ENCODE results near the gene ADAP1.

ADAP1 gene

DNA sequence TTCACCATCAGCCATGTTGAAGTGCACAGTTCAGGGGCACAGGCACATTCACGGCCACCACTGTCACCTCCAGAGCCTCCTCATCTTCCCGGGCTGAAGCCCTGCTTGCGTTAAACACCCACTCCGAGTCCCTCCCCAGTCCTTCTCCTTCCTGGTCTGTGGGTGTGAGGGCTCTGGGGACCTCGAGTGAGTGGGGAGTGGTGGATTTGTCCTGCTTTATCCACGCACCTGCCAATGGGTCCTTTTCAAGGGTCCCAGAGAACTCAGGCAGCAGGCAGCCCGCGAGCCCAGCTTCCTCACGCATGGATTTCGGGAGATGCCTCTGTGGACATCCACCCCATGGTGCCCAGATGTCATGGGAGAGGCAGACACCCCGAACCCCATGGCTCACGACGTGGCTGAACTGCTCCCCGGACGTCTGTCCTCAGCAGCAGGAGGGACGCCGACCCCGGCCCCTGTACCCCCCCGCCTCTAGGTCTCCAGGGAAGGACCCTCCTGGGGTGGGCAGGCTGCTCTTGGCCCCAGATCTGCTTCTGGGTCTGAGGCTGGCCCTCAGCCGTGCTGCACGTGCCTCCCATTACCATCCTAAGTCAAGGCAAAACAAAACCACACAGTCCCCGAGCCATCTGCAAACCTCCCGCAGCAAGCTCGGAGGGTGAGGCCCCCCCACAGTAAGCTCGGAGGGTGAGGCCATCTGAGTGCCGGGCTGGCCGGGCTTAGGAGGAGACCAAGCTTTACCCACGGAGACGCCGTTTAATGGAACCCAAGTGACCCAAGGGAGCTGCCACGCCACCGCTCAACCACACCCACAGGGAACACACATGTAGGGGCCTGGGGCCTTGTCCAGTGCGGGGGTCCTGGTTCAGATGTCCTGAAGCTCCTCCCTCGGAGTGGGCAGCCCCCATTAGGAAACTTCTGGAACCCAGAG is 37.5 kb upstream of the ADAP1 start:
- TF ChIP-seq, protein P1, sequence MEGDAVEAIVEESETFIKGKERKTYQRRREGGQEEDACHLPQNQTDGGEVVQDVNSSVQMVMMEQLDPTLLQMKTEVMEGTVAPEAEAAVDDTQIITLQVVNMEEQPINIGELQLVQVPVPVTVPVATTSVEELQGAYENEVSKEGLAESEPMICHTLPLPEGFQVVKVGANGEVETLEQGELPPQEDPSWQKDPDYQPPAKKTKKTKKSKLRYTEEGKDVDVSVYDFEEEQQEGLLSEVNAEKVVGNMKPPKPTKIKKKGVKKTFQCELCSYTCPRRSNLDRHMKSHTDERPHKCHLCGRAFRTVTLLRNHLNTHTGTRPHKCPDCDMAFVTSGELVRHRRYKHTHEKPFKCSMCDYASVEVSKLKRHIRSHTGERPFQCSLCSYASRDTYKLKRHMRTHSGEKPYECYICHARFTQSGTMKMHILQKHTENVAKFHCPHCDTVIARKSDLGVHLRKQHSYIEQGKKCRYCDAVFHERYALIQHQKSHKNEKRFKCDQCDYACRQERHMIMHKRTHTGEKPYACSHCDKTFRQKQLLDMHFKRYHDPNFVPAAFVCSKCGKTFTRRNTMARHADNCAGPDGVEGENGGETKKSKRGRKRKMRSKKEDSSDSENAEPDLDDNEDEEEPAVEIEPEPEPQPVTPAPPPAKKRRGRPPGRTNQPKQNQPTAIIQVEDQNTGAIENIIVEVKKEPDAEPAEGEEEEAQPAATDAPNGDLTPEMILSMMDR (IDR thresholded peaks at IDR 0.05; ENCODE audit: low read depth, low read length, missing control alignments), result no peak
- in situ Hi-C loops (cut with HindIII; ENCODE audit: low sequenced_read_pairs), result loop anchor here (25.0 kb wide), 1 partner anchor 170 kb away; the partner anchor contains the start of gene ZFAND2A
- no peak overlapping the region for H3K4me3 ChIP-seq (ENCODE audit: low read depth, low read length)
- DNase-seq (ENCODE audit: low read depth), result no peak

DNA sequence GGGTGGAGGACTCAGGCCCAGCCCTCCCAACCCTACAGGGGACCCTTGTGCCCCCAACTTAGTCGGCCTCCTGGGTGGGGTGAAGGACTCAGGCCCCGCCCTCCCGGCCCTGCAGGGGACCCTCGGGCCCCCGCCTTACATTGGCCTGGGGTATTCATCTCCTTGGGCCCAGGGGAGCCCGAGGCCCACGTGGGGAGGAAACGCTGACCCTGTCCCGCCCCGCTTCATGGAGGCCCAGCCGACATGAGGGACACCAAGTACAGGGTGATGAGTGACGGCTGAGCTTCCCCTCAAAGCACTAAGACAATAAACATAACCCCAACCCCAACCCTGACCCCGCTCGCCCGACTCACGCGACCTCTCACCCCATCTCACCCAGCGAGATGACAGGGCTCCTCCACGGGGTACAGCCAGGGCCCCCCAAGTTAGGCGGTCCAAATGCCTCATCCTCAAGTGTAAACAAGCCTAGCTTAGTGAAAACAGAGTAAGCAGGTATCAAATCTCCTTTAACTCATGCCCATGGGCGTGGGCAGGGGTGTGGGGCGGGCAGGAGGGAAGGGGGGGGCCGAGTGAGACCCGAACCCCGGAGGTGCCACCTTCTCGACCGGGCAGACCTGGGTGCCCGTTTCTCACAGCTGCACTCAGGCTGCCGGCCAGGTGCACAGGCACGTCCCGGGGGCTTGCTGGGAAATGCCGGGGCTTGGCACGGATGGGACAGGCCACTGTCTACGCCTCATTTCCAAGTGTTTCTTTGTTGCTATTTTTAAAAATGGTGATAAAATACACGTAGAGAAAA is 36.7 kb upstream of the ADAP1 start:
- in situ Hi-C loops (cut with HindIII; ENCODE audit: low sequenced_read_pairs), result loop anchor here (25.0 kb wide), 1 partner anchor 171 kb away; the partner anchor contains the start of gene ZFAND2A
- no peak for DNase-seq (ENCODE audit: low read depth)
- TF ChIP-seq, protein P1 (IDR thresholded peaks at IDR 0.05; ENCODE audit: low read depth, low read length, missing control alignments), result no peak

DNA sequence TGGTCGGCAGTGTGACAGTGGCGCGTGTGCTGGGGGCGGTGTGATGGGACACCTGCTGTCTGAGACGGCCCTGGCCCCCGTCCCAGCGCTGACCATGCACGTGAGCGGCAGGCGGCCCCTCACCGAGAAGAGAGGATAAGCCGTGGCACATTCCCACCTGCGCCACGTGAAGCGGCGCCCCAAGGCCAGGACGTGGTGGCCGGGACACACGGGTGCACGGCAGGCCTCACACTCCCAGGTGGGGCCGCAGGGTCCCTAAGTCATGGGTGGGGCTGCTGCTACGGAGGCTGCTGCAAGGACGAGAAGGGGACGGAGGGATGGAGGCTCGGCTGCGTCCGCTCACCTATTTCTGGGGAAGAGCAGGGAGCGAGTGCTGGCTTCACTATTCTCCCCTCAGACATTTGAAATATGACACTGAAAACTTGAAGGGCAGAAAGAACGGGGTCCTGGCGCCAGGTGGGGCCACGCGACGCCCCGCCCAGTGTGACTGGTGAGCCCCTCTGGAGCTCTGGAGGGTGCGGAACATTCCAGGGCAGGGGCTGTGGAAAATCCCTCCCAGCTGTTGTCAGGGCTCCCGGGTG is 36.0 kb upstream of the ADAP1 start:
- in situ Hi-C loops (cut with HindIII; ENCODE audit: low sequenced_read_pairs), result loop anchor here (25.0 kb wide), 1 partner anchor 172 kb away; the partner anchor contains the start of gene ZFAND2A
- H3K4me3 ChIP-seq (ENCODE audit: low read depth, low read length), result no peak overlapping the region
- no peak for DNase-seq (ENCODE audit: low read depth)
- TF ChIP-seq, protein P1 (IDR thresholded peaks at IDR 0.05; ENCODE audit: low read depth, low read length, missing control alignments), result no peak

More for the DNA sequence above, 36.7 kb upstream of the ADAP1 start:
- H3K4me3 ChIP-seq (ENCODE audit: low read depth, low read length), result no peak overlapping the region

DNA sequence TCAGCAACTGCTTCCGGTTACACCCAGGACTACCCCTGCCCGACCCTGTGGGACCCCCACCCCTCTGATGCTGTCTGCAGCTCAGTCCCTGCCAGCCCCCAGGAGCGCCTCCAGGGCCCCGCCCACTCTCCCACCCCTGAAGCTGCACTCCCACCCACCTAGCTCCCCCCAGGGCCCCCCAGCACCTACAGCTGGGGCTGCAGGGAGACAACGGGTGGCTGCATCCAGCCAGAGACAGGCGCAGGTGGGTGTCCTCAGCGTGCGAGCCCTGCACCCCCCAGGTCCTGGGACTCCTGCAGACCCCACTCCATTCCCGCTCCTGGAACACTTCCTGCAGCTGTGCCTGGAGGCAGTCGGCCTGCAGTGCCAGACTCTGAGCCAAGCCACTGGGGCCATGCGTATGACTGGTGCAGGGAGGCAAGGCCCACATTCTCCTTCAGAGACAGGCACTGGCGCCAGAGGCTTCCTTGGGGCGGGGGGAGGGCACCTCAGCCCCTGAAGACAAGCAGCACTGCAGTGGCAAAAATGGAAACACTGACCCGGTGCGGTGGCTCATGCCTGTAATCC is 34.6 kb upstream of the ADAP1 start:
- H3K4me3 ChIP-seq (ENCODE audit: low read depth, low read length), result no peak overlapping the region
- DNase-seq (ENCODE audit: low read depth), result no peak
- in situ Hi-C loops (cut with HindIII; ENCODE audit: low sequenced_read_pairs), result loop anchor here (25.0 kb wide), 1 partner anchor 173 kb away; the partner anchor contains the start of gene ZFAND2A
- TF ChIP-seq, protein P1 (IDR thresholded peaks at IDR 0.05; ENCODE audit: low read depth, low read length, missing control alignments), result no peak

DNA sequence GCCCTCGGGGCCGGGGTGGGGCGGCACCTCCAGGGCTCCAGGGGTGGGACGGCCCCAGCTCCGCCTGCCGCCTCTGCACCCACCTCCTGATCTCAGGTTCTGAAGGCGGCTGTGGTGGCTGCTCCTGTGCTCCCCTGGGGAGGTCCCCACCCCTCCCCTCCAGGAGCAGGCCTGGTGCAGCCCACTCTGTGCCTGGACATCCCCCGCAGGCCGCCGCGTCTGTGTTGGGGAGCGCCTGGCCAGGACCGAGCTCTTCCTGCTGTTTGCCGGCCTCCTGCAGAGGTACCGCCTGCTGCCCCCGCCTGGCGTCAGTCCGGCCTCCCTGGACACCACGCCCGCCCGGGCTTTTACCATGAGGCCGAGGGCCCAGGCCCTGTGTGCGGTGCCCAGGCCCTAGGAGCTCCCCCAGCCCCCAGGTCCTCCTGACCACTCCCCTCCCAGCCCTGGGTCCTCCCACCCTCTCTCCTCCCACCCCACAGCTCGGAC is 34.0 kb upstream of the ADAP1 start:
- in situ Hi-C loops (cut with HindIII; ENCODE audit: low sequenced_read_pairs), result loop anchor here (25.0 kb wide), 1 partner anchor 174 kb away; the partner anchor contains the start of gene ZFAND2A
- no peak for DNase-seq (ENCODE audit: low read depth)
- no peak overlapping the region for H3K4me3 ChIP-seq (ENCODE audit: low read depth, low read length)
- TF ChIP-seq, protein P1 (IDR thresholded peaks at IDR 0.05; ENCODE audit: low read depth, low read length, missing control alignments), result no peak

Data from astrocyte of the cerebellum (primary cell).